ENCODE results near the gene DOCK2. TPM values are rescaled to one million over a fixed set of nuclear protein-coding genes. Genes with fewer than 3 reads are reported as not detected.

Gene DOCK2
- polyA plus RNA-seq, 1 of the 3 experiments (the other 2 are of a cell fraction) = 3.8 TPM

DNA sequence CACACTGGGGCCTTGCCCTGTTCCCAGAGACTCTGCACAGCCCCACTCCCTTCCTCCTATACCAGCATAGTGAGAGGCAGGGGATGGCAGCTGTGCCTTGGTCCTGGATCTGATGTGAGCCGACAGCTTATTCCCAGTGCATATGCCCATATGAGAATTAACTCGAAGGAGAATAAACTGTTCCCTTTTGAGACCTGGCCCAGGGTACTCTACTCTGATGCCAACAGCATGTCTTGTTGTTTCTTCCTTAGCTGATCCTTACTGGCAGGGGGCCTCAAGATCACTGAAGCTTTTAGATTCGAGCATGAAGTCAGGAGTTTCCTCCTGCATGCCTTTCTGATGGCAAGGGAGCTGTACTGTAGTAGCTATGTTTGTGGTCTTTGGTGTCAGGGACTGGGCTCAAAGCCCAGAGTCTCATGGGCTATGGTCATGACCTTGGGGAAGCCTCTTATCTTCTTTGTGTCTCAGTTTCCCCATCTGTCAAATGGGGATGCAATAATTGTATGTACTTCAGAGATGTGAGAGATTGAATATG is 57.1 kb downstream of the DOCK2 start (continued):
- TF ChIP-seq TAF1 (IDR thresholded peaks at IDR 0.05; ENCODE audit: borderline replicate concordance, low read depth, low read length) (no peak), ELF1 (IDR thresholded peaks at IDR 0.05) (no peak)

DNA sequence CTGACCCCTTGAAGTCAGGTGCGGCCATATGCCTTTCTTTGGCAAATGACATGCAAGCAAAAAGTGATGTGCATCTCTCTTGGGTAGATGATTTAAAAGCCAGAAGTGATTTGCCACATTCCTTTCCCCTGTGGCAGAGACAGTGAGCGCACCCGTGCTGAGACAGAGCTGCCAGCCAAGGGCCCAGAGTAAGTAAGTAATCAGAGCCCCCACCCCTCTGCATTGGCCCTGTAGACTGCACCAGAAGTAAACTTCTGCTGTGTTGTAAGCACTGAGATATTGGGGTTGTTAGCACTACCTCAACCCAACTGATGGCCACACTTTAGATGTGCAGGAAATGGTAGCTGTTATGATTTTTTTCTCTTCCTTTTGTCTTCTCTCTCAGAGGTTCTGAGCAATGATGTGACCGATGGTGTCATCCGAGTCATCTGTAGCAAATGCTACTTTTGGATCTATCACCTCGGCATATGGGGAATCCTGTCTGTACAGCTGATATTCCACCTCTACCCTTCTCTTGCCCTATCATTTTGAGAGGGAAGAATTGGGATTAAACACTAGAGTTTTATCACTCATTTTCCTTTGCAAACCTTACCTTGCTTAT is 58.0 kb downstream of the DOCK2 start:
- Histone ChIP-seq H3K27ac (ENCODE audit: low read depth in 2 of 2, low read length in 1 of 2) (peak overlapping the region; percentile 87 to 96; a peak in 3 of 4 replicates), H3K9me2 (no peaks in the 10 kb centered on the region), H3K79me2 (ENCODE audit: insufficient read depth) (peaks cover 9% of the 10 kb centered on the region; the same call in 1 of the 2 replicates), H3K9ac (peak overlapping the region; percentile 70), H2AFZ (ENCODE audit: low read depth) (no peak overlapping the region; the same call in 1 of the 2 replicates), H3K36me3 (replicated peaks in 1 of 2; ENCODE audit: control insufficient read depth in 1 of 2, insufficient read depth in 2 of 2, low read length in 1 of 2) (no peaks in the 10 kb centered on the region), H4K20me1 (ENCODE audit: insufficient read depth) (no peaks in the 10 kb centered on the region), H3K4me3 (ENCODE audit: low read depth in 2 of 2, low read length in 1 of 2) (0 out of 4 replicates have a peak overlapping the region, but pooled peaks of 1 of the 2 experiments have one; percentile 8), H3K4me2 (peak overlapping the region; percentile 56; the same call in 1 of the 2 replicates), H3K4me1 (ENCODE audit: control insufficient read depth in 1 of 2, insufficient read depth in 2 of 2, low read depth in 1 of 2, low read length in 1 of 2) (peaks cover 14 to 37% of the 10 kb centered on the region in 2 experiments), H3K9me3 (no peaks in the 10 kb centered on the region), H3K27me3 (ENCODE audit: insufficient read depth) (no peaks in the 10 kb centered on the region), H3F3A (replicated peaks; ENCODE audit: insufficient read depth) (peaks cover 34% of the 10 kb centered on the region)
- POLR2A ChIA-PET = no interaction called here
- no peak for DNase-seq
- WGBS (ENCODE audit: low lambda C conversion rate) = 29% methylated on average over 6 of the region's 6 CpGs
- TF ChIP-seq, protein P1, sequence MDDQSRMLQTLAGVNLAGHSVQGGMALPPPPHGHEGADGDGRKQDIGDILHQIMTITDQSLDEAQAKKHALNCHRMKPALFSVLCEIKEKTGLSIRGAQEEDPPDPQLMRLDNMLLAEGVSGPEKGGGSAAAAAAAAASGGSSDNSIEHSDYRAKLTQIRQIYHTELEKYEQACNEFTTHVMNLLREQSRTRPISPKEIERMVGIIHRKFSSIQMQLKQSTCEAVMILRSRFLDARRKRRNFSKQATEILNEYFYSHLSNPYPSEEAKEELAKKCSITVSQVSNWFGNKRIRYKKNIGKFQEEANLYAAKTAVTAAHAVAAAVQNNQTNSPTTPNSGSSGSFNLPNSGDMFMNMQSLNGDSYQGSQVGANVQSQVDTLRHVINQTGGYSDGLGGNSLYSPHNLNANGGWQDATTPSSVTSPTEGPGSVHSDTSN (IDR thresholded peaks at IDR 0.05) = peak; percentile 58
- no peak for TF ChIP-seq JUND (IDR thresholded peaks at IDR 0.05)
- peak in 1 of 2 experiments; percentile 42; a peak in 1 of 4 replicates for TF ChIP-seq EP300 (IDR thresholded peaks at IDR 0.05; ENCODE audit: borderline replicate concordance in 1 of 2, low read depth in 1 of 2, low read length in 1 of 2)
- TF ChIP-seq, protein P2, sequence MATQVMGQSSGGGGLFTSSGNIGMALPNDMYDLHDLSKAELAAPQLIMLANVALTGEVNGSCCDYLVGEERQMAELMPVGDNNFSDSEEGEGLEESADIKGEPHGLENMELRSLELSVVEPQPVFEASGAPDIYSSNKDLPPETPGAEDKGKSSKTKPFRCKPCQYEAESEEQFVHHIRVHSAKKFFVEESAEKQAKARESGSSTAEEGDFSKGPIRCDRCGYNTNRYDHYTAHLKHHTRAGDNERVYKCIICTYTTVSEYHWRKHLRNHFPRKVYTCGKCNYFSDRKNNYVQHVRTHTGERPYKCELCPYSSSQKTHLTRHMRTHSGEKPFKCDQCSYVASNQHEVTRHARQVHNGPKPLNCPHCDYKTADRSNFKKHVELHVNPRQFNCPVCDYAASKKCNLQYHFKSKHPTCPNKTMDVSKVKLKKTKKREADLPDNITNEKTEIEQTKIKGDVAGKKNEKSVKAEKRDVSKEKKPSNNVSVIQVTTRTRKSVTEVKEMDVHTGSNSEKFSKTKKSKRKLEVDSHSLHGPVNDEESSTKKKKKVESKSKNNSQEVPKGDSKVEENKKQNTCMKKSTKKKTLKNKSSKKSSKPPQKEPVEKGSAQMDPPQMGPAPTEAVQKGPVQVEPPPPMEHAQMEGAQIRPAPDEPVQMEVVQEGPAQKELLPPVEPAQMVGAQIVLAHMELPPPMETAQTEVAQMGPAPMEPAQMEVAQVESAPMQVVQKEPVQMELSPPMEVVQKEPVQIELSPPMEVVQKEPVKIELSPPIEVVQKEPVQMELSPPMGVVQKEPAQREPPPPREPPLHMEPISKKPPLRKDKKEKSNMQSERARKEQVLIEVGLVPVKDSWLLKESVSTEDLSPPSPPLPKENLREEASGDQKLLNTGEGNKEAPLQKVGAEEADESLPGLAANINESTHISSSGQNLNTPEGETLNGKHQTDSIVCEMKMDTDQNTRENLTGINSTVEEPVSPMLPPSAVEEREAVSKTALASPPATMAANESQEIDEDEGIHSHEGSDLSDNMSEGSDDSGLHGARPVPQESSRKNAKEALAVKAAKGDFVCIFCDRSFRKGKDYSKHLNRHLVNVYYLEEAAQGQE (IDR thresholded peaks at IDR 0.05; ENCODE audit: low read depth, low read length) = no peak
- TF ChIP-seq TCF12 (IDR thresholded peaks at IDR 0.05) = 0 out of 2 replicates have a peak, but pooled peaks have one; percentile 29
- TF ChIP-seq FOSL2 (IDR thresholded peaks at IDR 0.05; ENCODE audit: borderline replicate concordance, low read depth) = peak; percentile 2; the same call in 1 of the 2 replicates
- CTCF ChIA-PET = interaction anchor here (0.6 to 2.6 kb wide), 4 partner anchors 7 to 1425 kb away, joined by 3 to 14 read pairs (median 3); no protein-coding TSS in a partner anchor

All from SK-N-SH (cell line).